Sciatic nerve (tissue), 2 donors: ENCODE data around the gene PROM2. TPM values are rescaled to one million over a fixed set of nuclear protein-coding genes. Genes with fewer than 3 reads are reported as not detected.

ENCODE experiments used
- ATAC-seq: fragments of 200-7000 bp; cut with Tn5 transposase; one replicate; pipeline ENCODE4 v1.9.1; 2020; ENCODE audit warnings: mild to moderate bottlenecking, moderate library complexity
- DNase-seq: peaks from one replicate; pipeline ENCODE4 v3.0.0-alpha.2; 2020; ENCODE audit warnings: low spot score
- intact Hi-C: fragments of 100-400 bp; cut with DNase I; formaldehyde crosslinking; loops from one replicate; pipeline ENCODE4 v1.14.2; 2022
- total RNA-seq: library from RNA; stranded (reverse); fragmentation: NEBNext Ultra II Directional; extraction: Animal tissue kit (Norgen Biotek cat#: 25700); gene quantifications from one replicate; pipeline ENCODE4 v1.2.1, GENCODE V29; 2021
- donor health status: DM: no; HTN: no; CAD: no.
- donor health status: DM: no; HTN: no; CAD: no.

Gene PROM2
- total RNA-seq, 1 donor from 2014 or later = 3.0 TPM

GRCh38 chr2:95281071-95281470 is 6.8 kb downstream of the PROM2 start:
- intact Hi-C loops = no loop called here
- DNase-seq (no peak), ATAC-seq (no peak)

GRCh38 chr2:95281786-95282185 is 7.5 kb downstream of the PROM2 start:
- no peak for ATAC-seq
- no peak for DNase-seq
- intact Hi-C loops = no loop called here

GRCh38 chr2:95282458-95282857 is 8.2 kb downstream of the PROM2 start:
- no peak for DNase-seq
- no peak for ATAC-seq
- intact Hi-C loops = no loop called here

GRCh38 chr2:95283562-95283961 is 9.3 kb downstream of the PROM2 start:
- DNase-seq (no peak), ATAC-seq (no peak)
- intact Hi-C loops = no loop called here

GRCh38 chr2:95284886-95285541 is 10.8 kb downstream of the PROM2 start:
- intact Hi-C loops = no loop called here
- no peak for DNase-seq
- ATAC-seq = no peak

GRCh38 chr2:95285542-95285932 is 11.3 kb downstream of the PROM2 start:
- DNase-seq = no peak
- no peak for ATAC-seq
- intact Hi-C loops = no loop called here

GRCh38 chr2:95287336-95287735 is 13.1 kb downstream of the PROM2 start:
- ATAC-seq = no peak
- intact Hi-C loops = no loop called here
- DNase-seq = no peak

- intact Hi-C loops = no loop called here
- ATAC-seq (no peak), DNase-seq (no peak)
Observed at GRCh38 chr2:95287806-95288205, 13.6 kb downstream of the PROM2 start.

GRCh38 chr2:95289253-95289652 is 15.0 kb downstream of the PROM2 start:
- intact Hi-C loops = no loop called here
- no peak for DNase-seq
- ATAC-seq = no peak

GRCh38 chr2:95291222-95291621 is 17.0 kb downstream of the PROM2 start:
- ATAC-seq = no peak
- intact Hi-C loops = no loop called here

GRCh38 chr2:95292623-95293260 is 18.5 kb downstream of the PROM2 start:
- no peak for DNase-seq
- intact Hi-C loops = no loop called here
- ATAC-seq = no peak

More at GRCh38 chr2:95291222-95291621, 17.0 kb downstream of the PROM2 start:
- no peak for DNase-seq

- ATAC-seq (no peak), DNase-seq (no peak)
- intact Hi-C loops = no loop called here
Observed at GRCh38 chr2:95294579-95295250, 20.5 kb downstream of the PROM2 start.

GRCh38 chr2:95295376-95295775 is 21.1 kb downstream of the PROM2 start:
- DNase-seq = no peak
- intact Hi-C loops = no loop called here
- ATAC-seq = no peak

GRCh38 chr2:95296011-95296410 is 21.8 kb downstream of the PROM2 start:
- no peak for ATAC-seq
- intact Hi-C loops = no loop called here
- no peak for DNase-seq

GRCh38 chr2:95296880-95297487 is 22.7 kb downstream of the PROM2 start, which contains the start of gene KCNIP3:
Gene KCNIP3 (plus strand): TSS chr2:95297347. CDS start chr2:95297439, 92 bp downstream.
- intact Hi-C loops = no loop called here
- DNase-seq (no peak), ATAC-seq (no peak)

GRCh38 chr2:95297639-95298395 is 23.6 kb downstream of the PROM2 start:
- intact Hi-C loops = no loop called here
- no peak for ATAC-seq
- DNase-seq = no peak

- no peak for DNase-seq
- no peak for ATAC-seq
- intact Hi-C loops = no loop called here
Observed at GRCh38 chr2:95298486-95299111, 24.4 kb downstream of the PROM2 start.

GRCh38 chr2:95299961-95300360 is 25.7 kb downstream of the PROM2 start:
- DNase-seq = no peak
- intact Hi-C loops = no loop called here
- ATAC-seq = no peak

- DNase-seq (no peak), ATAC-seq (no peak)
- intact Hi-C loops = no loop called here
Observed at GRCh38 chr2:95300450-95300849, 26.2 kb downstream of the PROM2 start.
